Pulmonary artery endothelial cell (primary cell): ENCODE data around the gene GCNA. TPM values are rescaled to one million over a fixed set of nuclear protein-coding genes. Genes with fewer than 3 reads are reported as not detected.
"Not testable (repeated sequence)": the region's sequence is repeated elsewhere in the genome, so short reads cannot be mapped to it uniquely, and the experiment has no call there.

Source experiments
- DNase-seq: peaks from one replicate; pipeline ENCODE4 v3.0.0-alpha.2; 2011; ENCODE audit warnings: low read depth, low spot score
- total RNA-seq: library from RNA; depleted of rRNA; stranded (reverse); fragments of >200 nt; gene quantifications from 2 replicates; pipeline ENCODE4 v1.2.3, GENCODE V29; 2014

Gene GCNA
- total RNA-seq, 1 donor from 2014 or later = 0.59 TPM

- no peak for DNase-seq
Observed at GRCh38 chrX:71638409-71638808, 60.2 kb downstream of the GCNA start.

DNA sequence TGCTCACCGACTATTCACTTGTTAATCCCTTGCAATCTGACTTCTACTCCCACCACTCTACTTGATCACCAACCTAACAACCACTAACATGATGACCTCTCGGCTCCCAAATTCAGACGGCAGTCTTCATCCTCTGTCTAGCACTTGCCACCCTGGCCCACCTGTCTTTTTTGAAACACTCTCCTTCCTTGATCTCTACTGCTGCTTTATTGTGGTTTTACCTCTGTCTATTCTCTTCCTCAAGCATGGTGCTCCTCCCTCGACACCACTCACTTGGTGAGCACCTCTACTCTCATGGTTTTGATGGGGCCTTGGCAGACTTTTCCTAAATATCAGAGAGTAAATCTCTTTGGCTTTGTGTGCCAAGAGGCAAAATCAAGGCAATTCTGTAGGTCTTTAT, 61.8 kb downstream of the GCNA start:
- DNase-seq = no peak

- not testable (repeated sequence) for DNase-seq
Observed at GRCh38 chrX:71644406-71644805, 66.2 kb downstream of the GCNA start.

GRCh38 chrX:71650333-71650969, 72.2 kb downstream of the GCNA start:
- no peak for DNase-seq

DNA sequence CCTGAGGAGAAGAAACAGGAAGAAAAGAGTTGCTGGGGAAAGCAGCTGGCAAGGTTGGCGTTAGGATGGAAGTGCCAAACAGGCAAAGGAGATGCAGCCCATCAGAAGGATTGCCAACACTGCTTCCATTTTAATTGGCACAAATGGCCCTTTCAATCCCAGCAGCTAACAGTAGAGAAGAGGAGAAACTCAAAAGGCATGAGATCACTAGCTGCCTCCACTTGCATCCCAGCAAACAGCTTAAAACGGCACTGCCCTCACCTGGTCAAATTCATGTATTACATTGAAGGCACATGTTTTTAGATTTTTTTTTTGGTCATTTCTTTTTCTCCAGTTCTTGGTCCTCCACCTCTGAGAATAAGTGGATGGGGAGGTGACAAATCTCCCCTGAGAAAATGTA, 74.2 kb downstream of the GCNA start:
- peak; percentile 11 for DNase-seq

DNA sequence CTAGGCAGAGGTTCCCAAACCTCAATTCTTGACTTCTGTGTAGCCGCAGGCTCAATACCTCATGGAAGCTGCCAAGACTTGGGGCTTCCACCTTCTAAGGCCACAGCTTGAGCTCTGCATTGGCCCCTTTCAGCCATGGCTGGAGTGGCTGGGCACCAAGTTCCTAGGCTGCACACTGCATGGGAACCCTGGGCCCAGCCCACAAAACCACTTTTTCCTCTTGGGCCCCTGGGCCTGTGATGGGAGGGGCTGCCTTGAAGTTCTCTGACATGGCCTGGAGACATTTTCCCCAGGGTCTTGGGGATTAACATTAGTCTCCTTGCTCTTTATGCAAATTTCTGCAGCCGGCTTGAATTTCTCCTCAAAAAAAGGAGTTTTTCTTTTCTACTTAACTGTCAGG, 75.1 kb downstream of the GCNA start:
- no peak for DNase-seq

GRCh38 chrX:71657267-71657666, 79.0 kb downstream of the GCNA start:
- no peak for DNase-seq

GRCh38 chrX:71659342-71659741, 81.1 kb downstream of the GCNA start:
- DNase-seq = no peak

DNA sequence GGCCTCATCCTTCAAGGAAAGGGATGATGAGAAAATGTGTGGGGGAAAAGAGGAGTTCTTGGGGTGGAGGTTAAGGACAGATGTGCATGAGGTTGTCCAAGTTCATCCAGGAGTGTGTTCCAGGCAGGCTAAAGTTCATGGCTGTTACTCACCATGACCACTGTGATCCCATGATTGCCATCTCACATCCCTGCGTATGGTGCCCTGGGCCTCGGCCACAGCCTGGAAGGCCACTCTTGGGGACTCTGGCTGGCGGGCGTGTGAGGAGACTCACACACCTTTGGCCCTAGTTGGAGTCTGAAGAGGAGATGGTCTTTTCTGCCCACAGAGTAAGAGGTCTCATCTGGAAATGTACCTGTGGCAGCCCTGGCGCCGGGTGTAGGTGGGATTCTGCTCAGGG, 81.7 kb downstream of the GCNA start:
- no peak for DNase-seq

- no peak for DNase-seq
Observed at GRCh38 chrX:71660562-71661416, 82.6 kb downstream of the GCNA start.

GRCh38 chrX:71661919-71662318, 83.7 kb downstream of the GCNA start:
- DNase-seq = no peak

DNA sequence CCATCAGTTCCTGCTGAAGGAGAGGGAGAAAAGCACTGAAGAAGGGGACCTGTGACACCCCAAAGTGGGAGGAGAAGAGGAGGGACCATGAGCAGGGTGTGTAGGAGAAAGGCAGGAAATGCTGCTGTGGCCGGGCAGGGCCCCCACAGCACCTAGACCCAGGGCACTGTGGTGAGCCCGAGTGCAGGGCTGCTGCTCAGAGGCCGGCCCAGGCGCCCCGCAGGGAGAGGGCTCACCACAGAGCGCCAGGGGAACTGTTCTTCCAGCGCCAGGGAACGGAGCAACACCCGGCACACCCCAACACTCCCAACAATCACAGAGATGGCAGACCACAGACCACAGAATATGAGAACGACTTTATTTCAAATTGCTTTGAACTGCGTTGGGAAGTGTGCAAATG, 84.4 kb downstream of the GCNA start:
- DNase-seq = not testable (repeated sequence)

Other genes starting within 250 kb of the GCNA start
- 37.2 and 43.0 TPM in 2 replicates for gene TAF1, start 212.1 kb upstream of the GCNA start, total RNA-seq
- gene OGT, start 45.3 kb upstream of the GCNA start, total RNA-seq = 86.6 and 115 TPM in 2 replicates
- not detected in 2 replicates for gene CXCR3, start 40.1 kb downstream of the GCNA start, total RNA-seq
- not detected in 2 replicates for gene CXorf49, start 139.8 kb downstream of the GCNA start, total RNA-seq
- not detected in 2 replicates for gene CXorf49B, start 184.9 kb downstream of the GCNA start, total RNA-seq